ENCODE results near the gene TBX2. TPM values are rescaled to one million over a fixed set of nuclear protein-coding genes. Genes with fewer than 3 reads are reported as not detected.

Gene TBX2
- total RNA-seq, 1 experiment from 2014 or later, result 1.6 TPM

DNA sequence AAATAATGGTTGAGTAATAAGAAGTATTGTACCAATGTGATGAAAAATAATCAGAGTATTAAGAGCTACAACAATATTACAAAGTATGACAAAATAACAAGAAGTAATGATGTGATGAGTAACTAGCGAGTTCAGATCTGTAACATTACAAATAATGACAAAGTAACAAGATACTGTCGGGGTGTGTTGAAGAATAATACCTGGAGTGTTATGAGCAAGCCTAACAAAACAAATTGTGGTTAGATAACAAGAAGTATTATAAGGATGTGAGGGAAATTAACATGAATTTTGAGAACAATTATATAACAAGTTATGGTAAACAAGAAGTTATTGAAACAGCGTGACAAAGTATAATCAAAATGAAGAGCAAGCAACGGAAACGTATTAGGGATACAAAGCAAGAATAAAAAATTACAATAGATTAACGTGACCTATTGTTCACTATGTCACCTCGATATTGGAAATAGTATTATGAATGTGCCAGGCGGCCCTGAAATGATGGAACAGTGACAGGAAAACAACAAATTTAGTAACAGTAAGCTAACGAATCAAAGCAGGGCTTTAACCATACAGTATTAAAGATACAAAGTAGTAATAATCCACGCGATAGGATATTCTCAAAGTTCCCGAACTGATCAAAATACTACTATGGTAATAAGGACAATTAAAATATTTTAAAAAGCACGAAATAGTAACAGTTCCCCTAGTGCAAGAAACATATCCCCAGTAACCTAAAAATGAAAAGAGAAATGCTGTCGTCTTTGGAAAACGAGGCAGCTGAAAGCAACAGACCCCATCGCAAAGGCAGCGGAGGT lies 54.1 kb downstream of the TBX2 start:
- no peak for DNase-seq (ENCODE audit: low read depth)

- DNase-seq (ENCODE audit: low read depth), result no peak
Measured at GRCh38 chr17:61454381-61455323, 55.0 kb downstream of the TBX2 start.

- DNase-seq (ENCODE audit: low read depth), result no peak
Measured at GRCh38 chr17:61455324-61456060, 55.8 kb downstream of the TBX2 start.

GRCh38 chr17:61456061-61456681 lies 56.5 kb downstream of the TBX2 start:
- no peak for DNase-seq (ENCODE audit: low read depth)

- DNase-seq (ENCODE audit: low read depth), result no peak
Measured at GRCh38 chr17:61456688-61457225, 57.1 kb downstream of the TBX2 start.

- DNase-seq (ENCODE audit: low read depth), result no peak
Measured at GRCh38 chr17:61457226-61457983, 57.8 kb downstream of the TBX2 start.

- DNase-seq (ENCODE audit: low read depth), result no peak
Measured at GRCh38 chr17:61458000-61458399, 58.4 kb downstream of the TBX2 start.

GRCh38 chr17:61458421-61459141 lies 58.9 kb downstream of the TBX2 start:
- no peak for DNase-seq (ENCODE audit: low read depth)

Other genes starting within 250 kb of the TBX2 start
- 0.24 TPM in 1 of 2 replicates, not detected in the other for gene TBX4, start 52.6 kb downstream of the TBX2 start, total RNA-seq (2014; rRNA removed; shearing (Covaris generic))
- gene NACA2, start 191.4 kb downstream of the TBX2 start, total RNA-seq (2014; rRNA removed; shearing (Covaris generic)), result not detected in 2 replicates